Upper lobe of left lung (tissue), 4 donors: ENCODE measurements around the gene TRAF5.

Experiments used
- CTCF ChIP-seq, 6 experiments: fragments of 450-650 bp in 4 of 6; fragments of 200-600 bp in 2 of 6; sonication (generic) in 2 of 6; IDR thresholded peaks; one replicate each; pipeline ENCODE4 v1.5.1; 2016 to 2019; ENCODE audit warnings: antibody characterized with exemption in 6 of 6
- EP300 ChIP-seq, 4 donors: sonication (generic); formaldehyde crosslinking; IDR thresholded peaks; one replicate each; pipeline ENCODE4 v1.5.1; 2017; ENCODE audit warnings: antibody characterized with exemption in 4 of 4, control low read depth in 2 of 4
- POLR2A ChIP-seq, 4 donors: fragments of 450-650 bp; IDR thresholded peaks; one replicate each; pipeline ENCODE4 v1.5.1; 2016 to 2017; ENCODE audit warnings: antibody characterized with exemption in 4 of 4, mild to moderate bottlenecking in 2 of 4

- TF ChIP-seq CTCF (IDR thresholded peaks at IDR 0.05): no peak
- no peak for TF ChIP-seq POLR2A (IDR thresholded peaks at IDR 0.05)
- no peak for TF ChIP-seq EP300 (IDR thresholded peaks at IDR 0.05)
Observed at GRCh38 chr1:211353562-211354212, 27.1 kb downstream of the TRAF5 start.
